Type B pancreatic cell (in vitro differentiated cells): Measurements from ENCODE around the gene ITGAD. TPM values are rescaled to one million over a fixed set of nuclear protein-coding genes. Genes with fewer than 3 reads are reported as not detected.

ENCODE experiments used
- DNase-seq: peaks from one replicate; pipeline ENCODE4 v3.0.0; 2021; ENCODE audit warnings: mixed read lengths; ENCODE audit not compliant: unreplicated experiment; ENCODE audit errors: extremely low spot score
- H3K27ac Mint-ChIP-seq: 2 replicates; pipeline ENCODE4 v1.8.0; 2021; ENCODE audit warnings: mild to moderate bottlenecking, mixed read lengths
- H3K27me3 Mint-ChIP-seq: 2 replicates; pipeline ENCODE4 v1.8.0; 2021; ENCODE audit warnings: mixed read lengths
- H3K36me3 Mint-ChIP-seq: 2 replicates; pipeline ENCODE4 v1.8.0; 2021; ENCODE audit warnings: mixed read lengths
- H3K4me1 Mint-ChIP-seq: one replicate; pipeline ENCODE4 v1.8.0; 2021; ENCODE audit warnings: mixed read lengths; ENCODE audit not compliant: unreplicated experiment
- H3K4me3 Mint-ChIP-seq: 2 replicates; pipeline ENCODE4 v1.8.0; 2021; ENCODE audit warnings: mild to moderate bottlenecking, mixed read lengths
- H3K9me3 Mint-ChIP-seq: 2 replicates; pipeline ENCODE4 v1.8.0; 2021; ENCODE audit warnings: mixed read lengths
- CTCF ChIP-seq: fragments of 200-600 bp; sonication (generic); conservative IDR thresholded peaks from 2 replicates; pipeline ENCODE4 v1.5.0; 2021; ENCODE audit warnings: antibody characterized with exemption, mild to moderate bottlenecking
- total RNA-seq: library from RNA; stranded (reverse); gene quantifications from 2 replicates; pipeline ENCODE4 v1.2.1, GENCODE V29; 2021; ENCODE audit warnings: low replicate concordance

Gene ITGAD
- total RNA-seq, 1 donor from 2014 or later = not detected

- H3K36me3 Mint-ChIP-seq = no peaks in the 10 kb centered on the region
- H3K27ac Mint-ChIP-seq = no peak overlapping the region
- no peak for TF ChIP-seq CTCF
- H3K9me3 Mint-ChIP-seq = no peaks in the 10 kb centered on the region
- peaks cover 15% of the 10 kb centered on the region for H3K27me3 Mint-ChIP-seq
- H3K4me3 Mint-ChIP-seq = no peak overlapping the region
- DNase-seq = no peak
- no peaks in the 10 kb centered on the region for H3K4me1 Mint-ChIP-seq
These were observed 4.6 kb upstream of the ITGAD start for GRCh38 chr16:31388535-31388934.

- H3K9me3 Mint-ChIP-seq = no peaks in the 10 kb centered on the region
- peaks cover 15% of the 10 kb centered on the region for H3K27me3 Mint-ChIP-seq
- TF ChIP-seq CTCF = no peak
- H3K4me1 Mint-ChIP-seq = no peaks in the 10 kb centered on the region
- no peak overlapping the region for H3K4me3 Mint-ChIP-seq
- H3K27ac Mint-ChIP-seq = no peak overlapping the region
- H3K36me3 Mint-ChIP-seq = no peaks in the 10 kb centered on the region
- no peak for DNase-seq
These were observed 2.6 kb upstream of the ITGAD start for GRCh38 chr16:31390504-31391041.

- DNase-seq = no peak
- Mint-ChIP-seq H3K4me1 (no peaks in the 10 kb centered on the region), H3K9me3 (no peaks in the 10 kb centered on the region), H3K27ac (no peak overlapping the region), H3K4me3 (no peak overlapping the region), H3K36me3 (no peaks in the 10 kb centered on the region), H3K27me3 (no peaks in the 10 kb centered on the region)
- TF ChIP-seq CTCF = no peak
These were observed 2.5 kb downstream of the ITGAD start for GRCh38 chr16:31395647-31396046.

GRCh38 chr16:31397096-31397660 lies 4.0 kb downstream of the ITGAD start:
- Mint-ChIP-seq H3K27ac (no peak overlapping the region), H3K4me1 (no peaks in the 10 kb centered on the region), H3K27me3 (no peaks in the 10 kb centered on the region), H3K36me3 (no peaks in the 10 kb centered on the region), H3K9me3 (no peaks in the 10 kb centered on the region), H3K4me3 (no peak overlapping the region)
- no peak for TF ChIP-seq CTCF
- DNase-seq = no peak

GRCh38 chr16:31397701-31398100 lies 4.6 kb downstream of the ITGAD start:
- Mint-ChIP-seq H3K27ac (no peak overlapping the region), H3K27me3 (no peaks in the 10 kb centered on the region), H3K36me3 (no peaks in the 10 kb centered on the region), H3K4me3 (no peak overlapping the region), H3K4me1 (no peaks in the 10 kb centered on the region), H3K9me3 (no peaks in the 10 kb centered on the region)
- no peak for DNase-seq
- TF ChIP-seq CTCF = no peak
